ENCODE results near the gene HSD11B1L.

GRCh38 chr19:5641171-5641570 is 39.7 kb upstream of the HSD11B1L start:
- TF ChIP-seq EZH2 (IDR thresholded peaks at IDR 0.05): no peak
- no peak for TF ChIP-seq POLR2AphosphoS5 (IDR thresholded peaks at IDR 0.05; ENCODE audit: borderline replicate concordance, low read depth, low read length)
- TF ChIP-seq FOXP2 (optimal IDR thresholded peaks at IDR 0.05; ENCODE audit: control extremely low read depth, extremely low read length, insufficient read depth): no peak

All from SK-N-MC (cell line).